ENCODE results near the gene MYBPC1.

The MYBPC1 gene

DNA sequence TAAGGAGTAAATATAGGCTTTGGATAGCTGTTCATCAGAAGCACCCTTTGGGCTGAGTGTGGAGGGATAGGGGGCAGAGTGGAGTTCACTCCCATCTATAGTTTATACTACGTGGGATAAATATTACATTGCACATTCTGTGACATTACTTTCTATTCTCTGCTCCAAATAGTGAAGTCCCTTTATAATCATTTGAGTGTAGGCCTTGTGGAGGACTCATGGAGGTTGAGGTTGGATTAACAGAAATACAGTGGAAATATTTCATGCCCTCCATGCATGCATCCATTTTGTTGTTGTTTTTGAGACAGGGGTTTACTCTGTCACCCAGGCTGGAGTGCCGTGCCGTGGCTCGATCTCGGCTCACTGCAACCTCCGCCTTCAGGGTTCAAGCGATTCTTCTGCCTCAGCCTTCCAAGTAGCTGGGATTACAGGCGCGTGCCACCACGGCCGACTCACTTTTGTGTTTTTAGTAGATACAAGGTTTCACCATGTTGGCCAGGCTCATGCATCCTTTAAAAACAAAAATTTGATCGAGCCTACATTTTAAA is 104.1 kb downstream of the MYBPC1 start:
- Histone ChIP-seq H3K27ac (ENCODE audit: poor library complexity, severe bottlenecking) (no peak overlapping the region), H3K36me3 (ENCODE audit: low read depth) (no peaks in the 10 kb centered on the region), H3K4me3 (ENCODE audit: severe bottlenecking) (peak overlapping the region; percentile 87), H3K9me3 (ENCODE audit: severe bottlenecking) (peaks cover under 1% of the 10 kb centered on the region), H3K27me3 (ENCODE audit: insufficient read depth, poor library complexity, severe bottlenecking) (no peaks in the 10 kb centered on the region), H3K4me1 (ENCODE audit: insufficient read depth, poor library complexity, severe bottlenecking) (peaks cover 10% of the 10 kb centered on the region)
- no peak for DNase-seq (ENCODE audit: low spot score)
- TF ChIP-seq, protein P1, sequence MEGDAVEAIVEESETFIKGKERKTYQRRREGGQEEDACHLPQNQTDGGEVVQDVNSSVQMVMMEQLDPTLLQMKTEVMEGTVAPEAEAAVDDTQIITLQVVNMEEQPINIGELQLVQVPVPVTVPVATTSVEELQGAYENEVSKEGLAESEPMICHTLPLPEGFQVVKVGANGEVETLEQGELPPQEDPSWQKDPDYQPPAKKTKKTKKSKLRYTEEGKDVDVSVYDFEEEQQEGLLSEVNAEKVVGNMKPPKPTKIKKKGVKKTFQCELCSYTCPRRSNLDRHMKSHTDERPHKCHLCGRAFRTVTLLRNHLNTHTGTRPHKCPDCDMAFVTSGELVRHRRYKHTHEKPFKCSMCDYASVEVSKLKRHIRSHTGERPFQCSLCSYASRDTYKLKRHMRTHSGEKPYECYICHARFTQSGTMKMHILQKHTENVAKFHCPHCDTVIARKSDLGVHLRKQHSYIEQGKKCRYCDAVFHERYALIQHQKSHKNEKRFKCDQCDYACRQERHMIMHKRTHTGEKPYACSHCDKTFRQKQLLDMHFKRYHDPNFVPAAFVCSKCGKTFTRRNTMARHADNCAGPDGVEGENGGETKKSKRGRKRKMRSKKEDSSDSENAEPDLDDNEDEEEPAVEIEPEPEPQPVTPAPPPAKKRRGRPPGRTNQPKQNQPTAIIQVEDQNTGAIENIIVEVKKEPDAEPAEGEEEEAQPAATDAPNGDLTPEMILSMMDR (IDR thresholded peaks at IDR 0.05; ENCODE audit: poor library complexity, severe bottlenecking) = peak; percentile 31
- ATAC-seq (ENCODE audit: low read depth) = 0 out of 3 replicates have a peak, but pooled peaks have one; percentile 26

DNA sequence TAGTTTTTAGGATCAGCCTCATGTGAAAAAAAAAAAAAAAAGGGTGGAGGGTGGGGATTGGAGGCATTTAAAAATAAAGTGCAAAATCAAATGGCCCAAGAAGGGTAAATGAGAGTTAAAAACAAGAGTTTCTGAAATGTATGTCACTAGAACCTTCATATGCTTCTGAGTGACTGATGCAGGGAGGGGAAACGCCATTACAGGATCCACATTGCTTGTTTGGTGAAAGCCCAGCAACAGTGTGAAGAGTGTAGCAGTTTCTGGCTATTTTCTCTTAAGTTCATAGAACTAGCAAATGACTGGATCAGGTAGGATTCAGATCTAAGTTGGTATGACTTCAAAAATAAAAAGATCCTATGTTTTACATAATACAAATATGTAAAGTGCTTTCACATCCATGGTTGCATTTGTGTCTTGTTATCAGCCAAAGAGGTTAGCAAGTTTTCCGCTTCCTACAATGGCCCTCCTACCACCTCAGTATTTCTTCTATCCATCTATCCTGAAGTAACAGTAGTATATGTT is 105.6 kb downstream of the MYBPC1 start:
- Histone ChIP-seq H3K9me3 (ENCODE audit: severe bottlenecking) (peaks cover 3% of the 10 kb centered on the region), H3K4me3 (ENCODE audit: severe bottlenecking) (no peak overlapping the region), H3K36me3 (ENCODE audit: low read depth) (no peaks in the 10 kb centered on the region), H3K4me1 (ENCODE audit: insufficient read depth, poor library complexity, severe bottlenecking) (peaks cover 10% of the 10 kb centered on the region), H3K27ac (ENCODE audit: poor library complexity, severe bottlenecking) (no peak overlapping the region), H3K27me3 (ENCODE audit: insufficient read depth, poor library complexity, severe bottlenecking) (no peaks in the 10 kb centered on the region)
- TF ChIP-seq, protein P1 (IDR thresholded peaks at IDR 0.05; ENCODE audit: poor library complexity, severe bottlenecking) = no peak
- no peak for DNase-seq (ENCODE audit: low spot score)
- no peak for ATAC-seq (ENCODE audit: low read depth)

DNA sequence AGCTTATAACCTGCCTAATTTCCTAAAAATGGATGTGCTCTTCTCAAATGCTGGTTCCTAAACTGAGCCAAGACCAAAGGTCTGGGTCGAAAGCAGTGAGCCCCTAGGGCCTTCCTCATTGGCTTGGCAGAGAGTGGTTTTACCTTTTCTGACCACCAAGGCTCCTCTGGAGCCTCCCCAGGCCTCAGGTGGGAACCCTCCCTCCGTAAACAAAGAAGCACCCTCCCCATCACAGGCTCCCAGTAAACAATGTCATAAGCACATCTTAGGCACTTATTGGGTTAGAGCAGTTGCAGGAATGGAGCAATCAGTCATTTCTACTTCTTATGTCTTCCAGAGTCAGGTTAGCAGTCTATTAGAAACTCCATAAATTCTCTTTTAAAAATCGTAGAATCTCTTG is 108.7 kb downstream of the MYBPC1 start:
- Histone ChIP-seq H3K4me3 (ENCODE audit: severe bottlenecking) (no peak overlapping the region), H3K4me1 (ENCODE audit: insufficient read depth, poor library complexity, severe bottlenecking) (peaks cover 10% of the 10 kb centered on the region), H3K36me3 (ENCODE audit: low read depth) (no peaks in the 10 kb centered on the region), H3K9me3 (ENCODE audit: severe bottlenecking) (peaks cover 3% of the 10 kb centered on the region), H3K27ac (ENCODE audit: poor library complexity, severe bottlenecking) (no peak overlapping the region), H3K27me3 (ENCODE audit: insufficient read depth, poor library complexity, severe bottlenecking) (no peaks in the 10 kb centered on the region)
- DNase-seq (ENCODE audit: low spot score) (no peak), ATAC-seq (ENCODE audit: low read depth) (no peak)
- TF ChIP-seq, protein P1 (IDR thresholded peaks at IDR 0.05; ENCODE audit: poor library complexity, severe bottlenecking) = no peak

DNA sequence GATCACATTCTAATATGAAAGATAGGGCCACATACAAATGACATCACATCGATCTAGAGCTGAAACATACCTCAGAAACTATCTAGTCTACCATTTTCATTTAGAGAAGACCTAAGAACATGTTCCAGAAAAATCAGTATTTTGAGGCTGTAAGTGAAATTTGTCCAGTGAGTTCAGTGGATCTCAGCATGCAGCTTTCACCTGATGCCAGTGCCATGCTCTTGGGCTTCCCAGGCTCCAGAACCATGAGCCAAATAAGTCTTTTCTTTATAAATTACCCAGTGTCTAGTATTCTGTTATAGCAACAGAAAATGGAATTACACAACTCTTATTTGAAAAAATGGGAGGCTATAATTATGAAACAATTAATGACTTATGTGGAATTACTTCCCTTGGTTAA is 111.6 kb downstream of the MYBPC1 start:
- H3K27me3 ChIP-seq (ENCODE audit: insufficient read depth, poor library complexity, severe bottlenecking) = no peaks in the 10 kb centered on the region
- H3K27ac ChIP-seq (ENCODE audit: poor library complexity, severe bottlenecking) = no peak overlapping the region

More for the DNA sequence above, 111.6 kb downstream of the MYBPC1 start:
- peaks cover 3% of the 10 kb centered on the region for H3K9me3 ChIP-seq (ENCODE audit: severe bottlenecking)
- no peaks in the 10 kb centered on the region for H3K4me1 ChIP-seq (ENCODE audit: insufficient read depth, poor library complexity, severe bottlenecking)
- DNase-seq (ENCODE audit: low spot score) (no peak), ATAC-seq (ENCODE audit: low read depth) (no peak)
- H3K36me3 ChIP-seq (ENCODE audit: low read depth) = no peaks in the 10 kb centered on the region
- no peak overlapping the region for H3K4me3 ChIP-seq (ENCODE audit: severe bottlenecking)
- TF ChIP-seq, protein P1 (IDR thresholded peaks at IDR 0.05; ENCODE audit: poor library complexity, severe bottlenecking) = no peak

All from RWPE2 (cell line).